SK-N-SH (cell line): ENCODE measurements around the gene GALNT6.

Source experiments
- CTCF ChIP-seq: fragments of 200-600 bp; sonication (generic); IDR thresholded peaks from 2 replicates; pipeline ENCODE4 v1.6.1; 2017; ENCODE audit warnings: antibody characterized with exemption, mild to moderate bottlenecking, moderate library complexity
- PBX3 ChIP-seq: IDR thresholded peaks from 2 replicates; pipeline ENCODE4; 2012
- RAD21 ChIP-seq: IDR thresholded peaks from 2 replicates; pipeline ENCODE4 v1.6.1; 2012; ENCODE audit warnings: mild to moderate bottlenecking, low read length
- TAF1 ChIP-seq: IDR thresholded peaks from 2 replicates; pipeline ENCODE4 v1.6.1; 2012; ENCODE audit warnings: low read depth, mild to moderate bottlenecking, low read length, moderate library complexity, borderline replicate concordance
- TCF12 ChIP-seq: IDR thresholded peaks from 2 replicates; pipeline ENCODE4 v1.4.0; 2012
- YY1 ChIP-seq: IDR thresholded peaks from 2 replicates; pipeline ENCODE4 v1.4.0; 2012; ENCODE audit warnings: low read depth, mild to moderate bottlenecking

GRCh38 chr12:51401020-51401419, 9.8 kb upstream of the GALNT6 start:
- no peak for TF ChIP-seq PBX3
- TF ChIP-seq YY1, result no peak
- TF ChIP-seq TAF1, result no peak
- TF ChIP-seq TCF12, result no peak
- TF ChIP-seq RAD21, result no peak
- TF ChIP-seq CTCF, result no peak
